Measurements from ENCODE around the gene CDKAL1.

CDKAL1 gene

DNA sequence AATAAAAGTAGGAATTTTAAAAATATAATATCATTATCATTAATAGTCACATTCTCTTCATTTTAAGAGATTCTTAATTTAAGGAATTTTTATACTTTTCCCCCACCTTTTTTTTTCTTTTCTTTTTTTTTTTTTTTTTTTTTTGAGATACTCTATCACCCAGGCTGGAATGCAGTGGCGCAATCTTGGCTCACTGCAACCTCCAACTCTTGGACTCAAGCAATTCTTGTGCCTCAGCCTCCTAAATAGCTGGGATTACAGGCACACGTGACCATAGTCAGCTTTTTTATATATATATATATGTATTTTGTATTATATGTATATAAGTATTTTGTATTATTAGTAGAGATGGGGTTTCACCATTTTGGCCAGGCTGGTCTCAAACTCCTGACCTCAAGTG is 457.7 kb downstream of the CDKAL1 start:
- H3K4me3 ChIP-seq (ENCODE audit: low read length): no peak overlapping the region
- no peaks in the 10 kb centered on the region for H3F3A ChIP-seq (ENCODE audit: insufficient read depth, low read length)
- no peaks in the 10 kb centered on the region for H3K9me2 ChIP-seq (replicated peaks; ENCODE audit: insufficient read depth, low read length)
- no peak overlapping the region for H3K4me2 ChIP-seq (ENCODE audit: low read depth, low read length)
- TF ChIP-seq EZH2 (optimal IDR thresholded peaks at IDR 0.05; ENCODE audit: low read depth, low read length) (no peak), EZH2phosphoT487 (IDR thresholded peaks at IDR 0.05; ENCODE audit: low read length) (no peak)
- TF ChIP-seq, protein P1, sequence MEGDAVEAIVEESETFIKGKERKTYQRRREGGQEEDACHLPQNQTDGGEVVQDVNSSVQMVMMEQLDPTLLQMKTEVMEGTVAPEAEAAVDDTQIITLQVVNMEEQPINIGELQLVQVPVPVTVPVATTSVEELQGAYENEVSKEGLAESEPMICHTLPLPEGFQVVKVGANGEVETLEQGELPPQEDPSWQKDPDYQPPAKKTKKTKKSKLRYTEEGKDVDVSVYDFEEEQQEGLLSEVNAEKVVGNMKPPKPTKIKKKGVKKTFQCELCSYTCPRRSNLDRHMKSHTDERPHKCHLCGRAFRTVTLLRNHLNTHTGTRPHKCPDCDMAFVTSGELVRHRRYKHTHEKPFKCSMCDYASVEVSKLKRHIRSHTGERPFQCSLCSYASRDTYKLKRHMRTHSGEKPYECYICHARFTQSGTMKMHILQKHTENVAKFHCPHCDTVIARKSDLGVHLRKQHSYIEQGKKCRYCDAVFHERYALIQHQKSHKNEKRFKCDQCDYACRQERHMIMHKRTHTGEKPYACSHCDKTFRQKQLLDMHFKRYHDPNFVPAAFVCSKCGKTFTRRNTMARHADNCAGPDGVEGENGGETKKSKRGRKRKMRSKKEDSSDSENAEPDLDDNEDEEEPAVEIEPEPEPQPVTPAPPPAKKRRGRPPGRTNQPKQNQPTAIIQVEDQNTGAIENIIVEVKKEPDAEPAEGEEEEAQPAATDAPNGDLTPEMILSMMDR (IDR thresholded peaks at IDR 0.05; ENCODE audit: low read length): no peak
- H3K36me3 ChIP-seq (replicated peaks; ENCODE audit: insufficient read depth, low read length): no peaks in the 10 kb centered on the region
- no peak overlapping the region for H3K9ac ChIP-seq (ENCODE audit: low read length)
- DNase-seq: no peak
- no peaks in the 10 kb centered on the region for H4K20me1 ChIP-seq (ENCODE audit: insufficient read depth, low read length)
- H2AFZ ChIP-seq (ENCODE audit: low read length): no peak overlapping the region
- H3K9me3 ChIP-seq (replicated peaks; ENCODE audit: insufficient read depth, low read length): no peaks in the 10 kb centered on the region
- H3K4me1 ChIP-seq (ENCODE audit: low read length): no peaks in the 10 kb centered on the region
- H3K79me2 ChIP-seq (ENCODE audit: low read length): no peaks in the 10 kb centered on the region
- H3K27ac ChIP-seq (ENCODE audit: low read length): no peak overlapping the region
- H3K27me3 ChIP-seq (replicated peaks; ENCODE audit: insufficient read depth, low read length): no peaks in the 10 kb centered on the region

DNA sequence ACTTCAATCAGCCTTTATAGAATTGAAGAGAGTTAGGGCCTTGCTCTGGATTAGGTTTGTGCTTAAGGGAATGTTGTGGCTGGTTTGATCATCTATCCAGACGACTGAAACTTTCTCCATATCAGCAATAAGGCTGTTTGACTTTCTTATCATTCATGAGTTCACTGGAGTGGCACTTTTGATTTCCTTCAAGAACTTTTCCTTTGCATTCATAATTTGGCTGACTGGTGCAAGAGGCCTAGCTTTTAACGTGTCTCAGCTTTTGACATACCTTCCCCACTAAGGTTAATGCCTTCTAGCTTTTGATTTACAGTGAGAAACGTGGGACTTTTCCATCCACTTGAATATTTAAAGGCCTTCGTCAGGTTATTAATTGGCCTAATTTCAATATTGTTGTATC is 461.8 kb downstream of the CDKAL1 start:
- no peak for DNase-seq
- no peaks in the 10 kb centered on the region for H3K79me2 ChIP-seq (ENCODE audit: low read length)
- no peaks in the 10 kb centered on the region for H3F3A ChIP-seq (ENCODE audit: insufficient read depth, low read length)
- H3K4me2 ChIP-seq (ENCODE audit: low read depth, low read length): no peak overlapping the region
- no peak overlapping the region for H3K4me3 ChIP-seq (ENCODE audit: low read length)
- H3K27ac ChIP-seq (ENCODE audit: low read length): no peak overlapping the region
- H3K9me3 ChIP-seq (replicated peaks; ENCODE audit: insufficient read depth, low read length): no peaks in the 10 kb centered on the region
- no peak overlapping the region for H2AFZ ChIP-seq (ENCODE audit: low read length)
- no peaks in the 10 kb centered on the region for H3K9me2 ChIP-seq (replicated peaks; ENCODE audit: insufficient read depth, low read length)
- H3K9ac ChIP-seq (ENCODE audit: low read length): no peak overlapping the region
- H3K36me3 ChIP-seq (replicated peaks; ENCODE audit: insufficient read depth, low read length): no peaks in the 10 kb centered on the region
- H4K20me1 ChIP-seq (ENCODE audit: insufficient read depth, low read length): no peaks in the 10 kb centered on the region
- H3K4me1 ChIP-seq (ENCODE audit: low read length): no peaks in the 10 kb centered on the region
- H3K27me3 ChIP-seq (replicated peaks; ENCODE audit: insufficient read depth, low read length): no peaks in the 10 kb centered on the region
- TF ChIP-seq EZH2 (optimal IDR thresholded peaks at IDR 0.05; ENCODE audit: low read depth, low read length): no peak
- TF ChIP-seq, protein P1 (IDR thresholded peaks at IDR 0.05; ENCODE audit: low read length): no peak
- no peak for TF ChIP-seq EZH2phosphoT487 (IDR thresholded peaks at IDR 0.05; ENCODE audit: low read length)

DNA sequence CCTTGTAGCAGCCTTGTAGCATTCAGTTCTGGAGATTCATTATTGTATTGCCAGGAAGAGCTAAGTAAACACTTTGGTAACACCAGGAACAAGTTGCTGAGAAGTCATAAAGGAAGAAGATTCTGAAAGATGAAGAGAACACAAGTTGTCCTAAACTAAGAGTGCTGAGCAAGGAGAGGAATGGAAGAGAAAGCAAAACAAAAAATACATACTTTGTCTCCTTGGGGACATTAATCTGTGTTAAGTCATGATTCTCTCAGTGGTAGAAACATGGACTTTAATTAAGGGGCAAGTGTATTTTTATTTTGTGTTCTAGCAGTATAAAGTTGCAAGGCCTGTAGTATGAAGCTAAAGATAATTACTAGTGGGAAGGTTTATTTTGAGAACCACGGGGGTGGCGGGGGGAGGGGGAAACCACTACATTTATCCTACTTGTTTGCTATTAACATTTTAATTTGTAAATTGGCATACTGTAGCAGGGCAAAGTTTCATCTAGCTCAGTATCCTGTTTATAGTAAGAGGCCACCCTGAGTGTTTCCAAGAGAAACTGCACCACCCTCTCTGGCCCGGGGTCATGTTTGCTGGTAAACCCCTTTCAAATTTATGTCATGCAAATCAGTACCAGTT is 463.0 kb downstream of the CDKAL1 start:
- no peak overlapping the region for H3K27ac ChIP-seq (ENCODE audit: low read length)
- TF ChIP-seq EZH2 (optimal IDR thresholded peaks at IDR 0.05; ENCODE audit: low read depth, low read length): no peak

DNA sequence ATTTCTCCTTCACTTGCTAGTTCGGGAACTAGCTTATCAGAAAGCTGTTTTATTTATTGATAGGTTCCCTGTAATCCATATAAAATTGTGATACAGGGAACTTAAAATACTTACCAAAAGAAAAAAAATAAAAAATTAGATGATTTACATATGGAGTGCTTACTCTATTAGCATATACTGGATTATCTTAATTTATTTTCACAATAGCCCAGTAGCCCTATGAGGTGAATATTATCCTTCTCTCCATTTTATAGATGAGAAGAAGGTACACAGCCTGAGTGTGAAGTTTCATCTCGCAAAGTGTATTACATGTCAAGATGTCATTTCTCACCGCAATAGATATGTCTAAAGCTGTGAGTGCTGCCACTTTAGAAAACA is 463.5 kb downstream of the CDKAL1 start:
- DNase-seq: no peak
- no peaks in the 10 kb centered on the region for H3K27me3 ChIP-seq (replicated peaks; ENCODE audit: insufficient read depth, low read length)
- H3K4me2 ChIP-seq (ENCODE audit: low read depth, low read length): no peak overlapping the region
- no peaks in the 10 kb centered on the region for H3K9me3 ChIP-seq (replicated peaks; ENCODE audit: insufficient read depth, low read length)
- no peak overlapping the region for H3K4me3 ChIP-seq (ENCODE audit: low read length)
- H3K4me1 ChIP-seq (ENCODE audit: low read length): no peaks in the 10 kb centered on the region
- H3K36me3 ChIP-seq (replicated peaks; ENCODE audit: insufficient read depth, low read length): no peaks in the 10 kb centered on the region
- H3F3A ChIP-seq (ENCODE audit: insufficient read depth, low read length): no peaks in the 10 kb centered on the region
- H3K27ac ChIP-seq (ENCODE audit: low read length): no peak overlapping the region
- no peak overlapping the region for H2AFZ ChIP-seq (ENCODE audit: low read length)
- no peaks in the 10 kb centered on the region for H3K79me2 ChIP-seq (ENCODE audit: low read length)
- H4K20me1 ChIP-seq (ENCODE audit: insufficient read depth, low read length): no peaks in the 10 kb centered on the region
- TF ChIP-seq EZH2 (optimal IDR thresholded peaks at IDR 0.05; ENCODE audit: low read depth, low read length) (no peak), EZH2phosphoT487 (IDR thresholded peaks at IDR 0.05; ENCODE audit: low read length) (no peak)
- TF ChIP-seq, protein P1 (IDR thresholded peaks at IDR 0.05; ENCODE audit: low read length): no peak
- H3K9ac ChIP-seq (ENCODE audit: low read length): no peak overlapping the region
- no peaks in the 10 kb centered on the region for H3K9me2 ChIP-seq (replicated peaks; ENCODE audit: insufficient read depth, low read length)

More for the DNA sequence above, 463.0 kb downstream of the CDKAL1 start:
- no peaks in the 10 kb centered on the region for H3K9me3 ChIP-seq (replicated peaks; ENCODE audit: insufficient read depth, low read length)
- H3K36me3 ChIP-seq (replicated peaks; ENCODE audit: insufficient read depth, low read length): no peaks in the 10 kb centered on the region
- no peak overlapping the region for H2AFZ ChIP-seq (ENCODE audit: low read length)
- no peak overlapping the region for H3K4me3 ChIP-seq (ENCODE audit: low read length)
- no peaks in the 10 kb centered on the region for H4K20me1 ChIP-seq (ENCODE audit: insufficient read depth, low read length)
- no peaks in the 10 kb centered on the region for H3F3A ChIP-seq (ENCODE audit: insufficient read depth, low read length)
- no peaks in the 10 kb centered on the region for H3K79me2 ChIP-seq (ENCODE audit: low read length)
- H3K4me2 ChIP-seq (ENCODE audit: low read depth, low read length): no peak overlapping the region
- H3K9me2 ChIP-seq (replicated peaks; ENCODE audit: insufficient read depth, low read length): no peaks in the 10 kb centered on the region
- no peaks in the 10 kb centered on the region for H3K4me1 ChIP-seq (ENCODE audit: low read length)
- H3K9ac ChIP-seq (ENCODE audit: low read length): no peak overlapping the region
- DNase-seq: no peak
- no peaks in the 10 kb centered on the region for H3K27me3 ChIP-seq (replicated peaks; ENCODE audit: insufficient read depth, low read length)
